Stimulated activated CD4-positive, alpha-beta T cell treated with anti-CD3 and anti-CD28 coated beads, Interleukin-15, amount 100 ng/mL, for 1 hour (primary cell): ENCODE results near the gene NPFFR1.

Experiments
- DNase-seq, 2 donors: peaks; one replicate each; pipeline ENCODE4 v3.0.0-alpha.2; 2020; ENCODE audit warnings: low read depth in 1 of 2, low spot score in 1 of 2

The NPFFR1 gene, protein sequence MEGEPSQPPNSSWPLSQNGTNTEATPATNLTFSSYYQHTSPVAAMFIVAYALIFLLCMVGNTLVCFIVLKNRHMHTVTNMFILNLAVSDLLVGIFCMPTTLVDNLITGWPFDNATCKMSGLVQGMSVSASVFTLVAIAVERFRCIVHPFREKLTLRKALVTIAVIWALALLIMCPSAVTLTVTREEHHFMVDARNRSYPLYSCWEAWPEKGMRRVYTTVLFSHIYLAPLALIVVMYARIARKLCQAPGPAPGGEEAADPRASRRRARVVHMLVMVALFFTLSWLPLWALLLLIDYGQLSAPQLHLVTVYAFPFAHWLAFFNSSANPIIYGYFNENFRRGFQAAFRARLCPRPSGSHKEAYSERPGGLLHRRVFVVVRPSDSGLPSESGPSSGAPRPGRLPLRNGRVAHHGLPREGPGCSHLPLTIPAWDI

DNA sequence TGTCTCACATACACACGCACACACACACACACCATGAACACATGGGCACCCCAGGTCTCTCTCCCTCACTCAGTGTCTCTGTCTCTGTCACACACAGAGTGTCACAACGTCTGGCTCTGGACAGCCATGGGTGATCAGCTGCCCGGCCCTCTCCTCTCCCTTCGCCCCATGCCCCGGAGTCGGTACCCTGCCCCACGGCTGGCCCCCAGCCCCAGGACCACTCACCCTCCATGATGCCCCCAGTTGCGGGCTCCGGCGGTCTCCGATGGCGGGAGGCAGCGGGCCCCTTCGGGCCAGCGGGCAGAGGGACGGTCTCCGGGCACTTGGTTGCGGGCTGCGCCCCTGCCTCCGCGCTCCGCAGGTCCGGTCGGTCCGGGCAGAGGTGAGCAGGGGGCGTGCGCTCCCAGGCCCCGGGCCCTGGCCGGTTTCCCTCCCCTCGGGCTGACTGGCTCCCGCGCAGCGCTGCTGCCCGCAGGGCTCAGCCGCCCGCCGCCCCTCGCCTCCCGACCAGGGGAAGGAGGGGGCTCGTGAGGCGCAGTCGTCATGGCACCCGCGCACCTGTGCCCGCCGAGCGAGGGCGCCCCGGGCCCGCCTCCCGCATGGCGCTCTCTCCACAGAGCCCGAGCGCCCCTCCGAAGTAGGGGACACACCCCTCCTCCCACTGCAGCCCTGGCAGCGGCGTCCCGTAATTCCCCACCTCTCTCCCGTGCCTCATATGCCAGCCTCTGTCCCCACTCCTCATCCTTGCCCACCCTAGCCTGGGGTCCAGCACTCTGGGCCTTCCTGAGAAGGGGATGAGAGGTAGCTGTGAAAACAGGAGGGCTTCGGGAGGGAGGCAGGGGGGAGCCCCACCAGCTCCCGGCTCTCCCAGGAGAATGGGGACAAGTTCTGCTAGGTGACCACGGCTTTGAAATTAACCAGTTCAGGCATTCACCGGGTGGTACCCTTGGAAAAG lies at the start of gene NPFFR1:
NPFFR1 (minus strand) TSS at position 560 of the 955 bp plus-strand sequence; CDS start at position 232, 328 bp downstream.
- no peak for DNase-seq

DNA sequence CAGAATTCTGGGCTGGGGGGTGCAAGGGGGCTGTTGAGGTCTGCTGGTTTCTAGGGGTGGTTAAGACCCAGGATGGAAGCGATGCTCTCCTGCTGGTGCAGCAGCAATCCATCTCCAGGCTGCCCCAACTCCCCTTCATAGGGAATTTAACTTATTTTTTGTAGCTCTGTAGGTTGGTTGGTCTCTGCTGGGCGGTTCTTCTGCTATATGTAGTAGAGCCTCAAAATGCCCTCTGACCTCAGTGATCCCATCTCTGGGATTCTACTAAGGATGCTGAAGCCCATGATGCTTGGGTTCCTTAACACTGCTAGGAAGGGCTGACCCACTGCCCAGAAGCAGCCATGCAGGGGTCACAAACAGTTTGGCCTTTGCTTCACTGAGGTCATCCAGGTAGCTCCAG lies 49.5 kb upstream of the NPFFR1 start:
- DNase-seq: no peak

DNA sequence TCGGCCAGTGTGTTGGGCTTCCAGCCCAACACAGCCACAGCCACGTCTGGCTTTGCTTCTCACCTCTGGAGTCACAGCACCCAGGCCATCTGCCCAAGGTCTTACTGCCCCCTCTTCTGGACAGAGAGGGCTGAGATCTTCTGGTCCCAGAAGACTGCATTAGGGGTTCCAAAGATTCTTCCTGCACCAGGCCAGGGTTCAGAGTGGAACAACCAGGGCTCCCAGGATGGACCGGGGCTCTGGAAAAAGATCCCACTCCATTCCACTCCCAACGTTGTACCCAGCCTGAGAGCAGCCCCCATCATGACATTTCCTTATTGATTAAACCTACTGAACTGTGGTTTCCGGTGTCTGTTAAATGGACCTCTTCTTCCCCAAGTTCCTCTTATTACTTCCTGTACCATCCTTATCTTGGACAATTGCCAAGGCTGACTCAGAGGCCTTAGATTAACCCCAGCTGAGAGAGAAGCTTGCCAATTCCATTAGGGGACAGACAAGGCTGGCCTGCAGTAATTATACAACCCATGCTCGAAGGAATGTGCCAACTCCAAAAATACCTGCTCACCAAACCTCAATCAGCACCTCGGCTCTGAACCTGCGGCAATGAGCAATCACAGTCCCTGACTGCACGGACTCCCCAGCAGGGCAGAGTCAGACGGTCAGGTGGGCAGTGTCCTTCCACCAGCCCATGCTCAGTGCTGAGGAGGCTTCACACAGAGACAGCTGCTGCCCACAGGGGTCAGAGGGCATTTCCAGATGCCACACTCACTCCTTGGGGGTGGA lies 47.9 kb upstream of the NPFFR1 start:
- DNase-seq: no peak

GRCh38 chr10:70331160-70331485 lies 47.3 kb upstream of the NPFFR1 start:
- no peak for DNase-seq

DNA sequence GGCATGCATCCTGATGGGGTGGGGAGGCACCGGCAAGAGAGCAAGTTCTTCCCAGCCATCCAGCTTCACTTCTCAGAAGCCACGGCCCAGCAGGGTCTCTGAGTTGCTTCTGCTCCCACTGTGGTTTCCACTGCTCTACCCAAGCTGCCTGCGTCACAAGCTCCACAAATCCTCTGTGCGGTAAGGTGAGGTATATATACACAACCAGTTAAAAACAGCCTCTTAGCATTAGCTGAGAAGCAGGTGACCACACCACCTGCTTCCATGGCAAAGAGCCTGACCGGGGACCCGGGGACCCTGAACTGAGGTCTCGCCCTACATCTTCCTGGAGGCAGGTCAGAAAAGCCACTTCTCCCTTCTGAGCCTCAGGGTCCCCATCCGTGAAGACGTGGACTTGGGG lies 46.9 kb upstream of the NPFFR1 start:
- no peak for DNase-seq

DNA sequence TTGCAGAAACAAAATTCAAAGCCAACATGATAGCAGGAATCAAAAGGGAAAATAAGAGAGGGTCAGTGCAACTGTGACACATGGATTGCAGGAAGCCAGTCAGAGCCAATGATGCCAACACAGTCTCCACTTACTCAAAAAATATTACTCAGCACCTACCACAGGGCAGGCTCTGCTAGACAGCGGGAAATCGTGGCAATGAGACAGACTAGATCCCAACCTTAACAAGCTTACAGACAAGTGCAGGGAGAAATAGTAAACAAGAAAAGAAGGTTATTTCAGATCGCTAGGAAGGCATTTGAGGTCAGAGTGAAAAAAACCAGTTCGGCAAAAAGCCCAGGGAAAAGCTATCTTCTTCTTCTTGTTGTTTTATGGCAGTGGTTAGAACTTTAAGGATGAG lies 45.2 kb upstream of the NPFFR1 start:
- no peak for DNase-seq

DNA sequence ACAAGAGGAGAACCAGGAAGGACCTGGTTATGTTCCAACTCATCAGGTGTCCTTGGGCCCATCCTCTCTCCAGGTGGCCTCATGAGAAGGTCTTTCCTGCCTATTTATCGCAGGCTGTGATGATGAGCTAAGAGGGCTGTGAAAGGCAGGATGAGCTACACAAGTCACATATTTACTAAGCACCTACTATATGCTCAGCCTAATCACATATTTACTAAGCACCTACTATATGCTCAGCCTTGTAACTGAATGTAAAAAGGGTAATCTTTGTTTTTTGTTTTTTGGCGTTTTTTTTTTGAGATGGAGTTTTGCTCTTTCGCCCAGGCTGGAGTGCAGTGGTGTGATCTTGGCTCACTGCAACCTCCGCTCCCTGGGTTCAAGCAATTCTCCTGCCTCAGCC lies 44.2 kb upstream of the NPFFR1 start:
- DNase-seq: no peak

DNA sequence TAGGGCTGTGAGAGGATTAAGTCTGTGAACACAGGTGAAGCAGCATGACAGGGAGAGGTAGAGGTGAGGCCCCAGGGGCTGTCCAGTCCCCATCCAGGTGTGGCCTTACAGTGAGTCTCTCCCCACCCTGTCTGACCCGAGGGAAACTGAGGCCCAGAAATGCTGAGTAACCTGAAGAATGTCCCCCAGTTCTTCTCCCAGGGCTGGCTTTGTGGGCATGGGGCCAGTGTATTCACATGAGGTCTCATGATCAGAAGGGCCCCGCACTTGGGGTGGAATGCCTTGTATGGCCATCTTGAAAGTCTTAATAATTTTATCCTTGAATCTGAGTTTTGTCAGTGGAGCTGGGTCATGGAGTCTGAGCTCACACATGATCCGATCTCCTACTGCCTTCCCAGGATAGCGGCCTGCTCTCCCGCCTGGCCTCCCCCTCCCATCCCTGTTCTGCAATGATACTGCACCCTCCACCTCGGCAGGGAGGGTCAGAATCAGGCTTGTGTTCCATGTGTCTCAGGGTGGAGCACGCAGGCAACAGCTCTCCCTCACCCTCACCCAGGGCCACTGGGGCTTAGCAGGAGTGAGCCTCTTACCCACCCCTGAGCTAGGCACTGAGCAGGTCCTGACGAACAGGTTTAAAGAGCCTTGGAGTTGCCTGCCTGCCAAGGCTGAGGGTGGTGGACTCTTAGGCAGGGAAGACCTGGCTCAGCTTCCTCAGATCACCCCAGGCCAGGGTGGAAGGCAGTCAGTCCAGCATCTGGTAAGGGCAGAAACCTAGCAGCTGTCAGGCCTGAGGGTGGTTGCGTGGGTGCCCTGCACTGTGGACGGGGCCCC lies 41.4 kb upstream of the NPFFR1 start:
- no peak for DNase-seq

DNA sequence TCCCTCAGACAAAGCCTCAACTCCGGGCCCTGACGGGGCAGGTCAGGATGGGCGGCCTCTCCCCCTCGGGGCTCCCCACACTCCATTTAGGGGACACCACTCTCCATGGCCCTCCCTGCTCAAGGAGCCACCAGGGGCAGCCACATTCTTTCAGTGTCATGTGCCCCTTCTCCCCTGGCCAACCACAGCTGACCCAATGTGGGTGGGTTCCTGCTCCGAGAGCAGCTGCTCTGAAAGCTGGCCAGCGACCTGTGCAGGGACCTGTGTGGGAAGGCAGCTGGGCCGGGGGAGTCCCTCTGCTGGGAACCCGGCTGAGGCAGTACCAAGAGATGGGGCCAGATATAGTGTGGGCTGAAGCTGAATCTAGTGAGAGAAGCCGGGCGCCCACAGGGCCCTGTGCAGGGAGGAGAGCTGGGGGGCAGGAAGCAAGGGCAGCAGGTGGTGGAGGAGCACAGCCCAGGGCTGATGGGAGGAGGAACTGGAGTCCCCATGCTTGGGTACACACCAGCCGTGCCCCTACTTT lies 40.6 kb upstream of the NPFFR1 start:
- no peak for DNase-seq

DNA sequence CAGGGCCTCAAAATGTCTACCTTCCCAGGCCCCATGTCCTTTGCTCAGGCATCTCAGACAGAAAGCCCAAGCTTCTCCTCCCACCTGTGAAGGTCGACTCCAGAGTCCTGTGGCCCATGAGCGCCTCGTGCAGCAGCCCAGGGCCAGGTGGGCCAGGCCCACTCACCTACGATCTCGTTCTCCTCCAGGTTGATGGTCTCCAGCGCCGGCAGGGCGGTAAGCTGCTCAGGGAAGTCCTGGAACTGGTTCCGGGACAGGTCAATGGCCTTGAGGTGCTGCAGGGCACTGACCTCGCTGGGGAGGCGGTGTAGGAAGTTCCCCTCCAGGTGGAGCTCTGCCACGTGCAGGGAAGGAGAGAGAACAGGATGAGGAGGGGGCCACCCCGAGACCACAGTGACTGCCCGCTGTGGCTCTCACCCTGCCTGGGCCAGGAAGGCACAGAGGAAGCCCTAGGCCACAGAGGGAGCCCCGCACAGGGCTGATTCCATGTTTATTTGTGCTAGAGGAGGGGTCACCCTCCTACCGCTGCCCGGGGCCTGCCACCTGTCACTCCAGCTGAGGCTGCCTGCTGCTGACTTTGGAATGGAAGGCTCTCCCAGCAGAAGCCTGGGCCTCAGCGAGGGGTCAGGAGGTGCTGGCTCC lies 40.0 kb upstream of the NPFFR1 start:
- no peak for DNase-seq

DNA sequence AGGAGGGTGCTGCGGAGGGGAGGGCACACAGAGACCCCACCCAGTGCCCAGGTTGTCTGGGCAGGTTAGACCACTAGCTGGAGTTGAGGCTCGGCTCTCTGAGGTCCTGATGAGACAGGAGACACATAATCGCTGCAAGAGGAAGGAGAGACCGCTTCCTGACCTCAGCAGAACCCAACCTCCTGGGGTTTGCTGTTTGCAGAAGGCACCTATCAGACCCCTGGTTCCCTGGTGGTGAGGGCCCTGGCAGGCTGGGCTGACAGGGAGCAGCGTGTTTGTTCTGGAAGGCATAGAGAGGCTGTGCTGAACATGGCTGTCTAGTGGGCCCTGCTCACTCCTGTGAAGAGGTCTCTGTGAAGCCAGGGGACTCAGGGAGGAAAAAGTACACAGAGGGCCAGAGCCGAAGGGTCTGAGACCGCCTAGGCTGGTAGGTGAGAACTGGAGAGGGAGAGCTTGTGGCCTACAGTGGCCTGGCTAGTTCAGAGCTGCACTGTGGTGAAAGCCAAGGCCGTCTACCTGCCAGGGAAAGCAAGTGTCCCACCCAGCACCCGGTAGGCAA lies 39.4 kb upstream of the NPFFR1 start:
- DNase-seq: no peak

DNA sequence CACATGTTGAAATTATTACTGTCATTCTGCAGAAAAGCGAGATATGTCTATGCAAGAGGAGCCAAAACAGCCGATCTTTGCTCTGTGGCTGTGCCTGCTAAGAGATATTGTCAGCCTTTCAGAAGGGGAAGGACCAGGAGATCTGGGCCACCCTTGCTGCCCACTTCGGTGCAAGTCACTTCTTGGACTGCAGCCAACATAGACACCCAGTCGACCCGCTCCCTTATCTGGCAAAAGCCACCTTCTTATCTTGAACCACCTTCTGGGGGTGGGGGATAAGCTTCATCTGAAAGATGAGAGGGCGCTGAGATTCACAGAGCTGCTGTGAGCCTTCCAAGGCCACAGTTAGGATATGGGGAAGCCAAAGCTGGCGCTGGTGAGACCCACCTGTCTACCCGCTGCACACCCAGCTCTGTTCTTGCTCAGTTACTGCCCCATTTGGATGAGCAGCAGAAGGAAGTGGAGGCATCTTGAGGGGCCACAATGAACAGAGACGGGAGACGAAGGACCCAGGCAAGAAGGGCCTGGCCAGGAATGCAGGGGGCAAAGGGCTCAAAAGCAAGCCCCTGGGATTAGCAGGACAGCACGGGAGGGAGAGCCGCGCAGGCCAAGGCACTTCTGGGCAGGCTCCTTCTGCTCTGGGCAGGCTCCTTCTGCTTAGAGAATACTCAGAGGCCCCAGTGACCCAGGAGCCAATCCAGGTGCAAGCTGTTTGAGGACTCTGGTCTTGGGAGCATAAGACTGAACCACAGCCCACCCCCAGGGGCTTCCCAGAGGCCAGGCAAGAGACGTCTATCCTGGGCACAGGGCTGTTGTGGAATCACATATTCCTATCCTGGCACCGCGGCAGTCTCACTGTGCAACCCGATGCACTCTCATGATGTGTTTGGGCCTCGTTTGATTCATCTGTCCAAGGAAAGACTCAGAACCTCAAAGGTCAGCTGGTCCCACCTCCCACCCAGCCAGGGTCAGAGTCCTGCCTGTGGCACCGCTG lies 38.4 kb upstream of the NPFFR1 start:
- no peak for DNase-seq

- DNase-seq: no peak
These were observed 37.4 kb upstream of the NPFFR1 start for GRCh38 chr10:70321233-70321632.

- DNase-seq: no peak
These were observed 36.9 kb upstream of the NPFFR1 start for GRCh38 chr10:70320751-70321150.

GRCh38 chr10:70319824-70320223 lies 36.0 kb upstream of the NPFFR1 start:
- DNase-seq: no peak

DNA sequence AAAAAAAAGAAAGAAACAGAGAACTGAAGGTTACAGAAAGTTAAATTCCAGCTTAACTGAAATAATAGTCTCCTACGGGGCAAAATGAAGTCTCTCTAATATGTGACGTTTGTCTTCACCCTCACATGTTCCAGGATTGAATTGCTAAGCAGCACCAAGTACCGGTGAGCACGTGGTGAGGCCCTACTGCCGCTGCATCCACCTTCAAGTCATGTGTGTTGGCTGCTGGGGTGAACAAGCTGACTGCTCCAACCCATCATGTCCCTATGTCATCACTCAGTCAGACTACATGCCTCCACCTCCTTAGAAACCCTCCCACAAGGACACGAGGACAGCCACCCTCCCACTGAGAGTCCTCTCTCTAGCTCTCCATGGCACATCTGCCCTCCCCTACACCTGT lies 35.4 kb upstream of the NPFFR1 start:
- DNase-seq: no peak

- DNase-seq: no peak
These were observed 34.1 kb upstream of the NPFFR1 start for GRCh38 chr10:70317943-70318318.

- DNase-seq: no peak
These were observed 33.6 kb upstream of the NPFFR1 start for GRCh38 chr10:70317272-70317942.
